HCT116 (cell line): ENCODE measurements around the gene EIPR1.

Experiments used
- CTCF ChIP-seq, 3 experiments: fragments of 200-600 bp in 1 of 3; sonication (generic) in 1 of 3; IDR thresholded peaks in 2 of 3; conservative IDR thresholded peaks in 1 of 3; 2 replicates each; pipeline ENCODE4 v1.5.1; 2012 to 2017; ENCODE audit warnings: low read depth in 2 of 3, low read length in 2 of 3, antibody characterized with exemption in 1 of 3, borderline replicate concordance in 1 of 3, control low read depth in 1 of 3, mild to moderate bottlenecking in 1 of 3, mixed read lengths in 1 of 3, mixed run types in 1 of 3, moderate library complexity in 1 of 3; ENCODE audit not compliant: insufficient read depth in 1 of 3
- EZH2 ChIP-seq: fragments of 200-600 bp; sonication (generic); IDR thresholded peaks from 2 replicates; pipeline ENCODE4 v1.6.1; 2017; ENCODE audit warnings: antibody characterized with exemption, mixed run types
- MAX ChIP-seq: IDR thresholded peaks from 2 replicates; pipeline ENCODE4 v1.6.1; 2012
- POLR2A ChIP-seq: IDR thresholded peaks from 2 replicates; pipeline ENCODE4 v1.7.0; 2011; ENCODE audit warnings: borderline replicate concordance; ENCODE audit not compliant: insufficient read depth, insufficient read length; ENCODE audit errors: extremely low read depth
- POLR2AphosphoS5 ChIP-seq: IDR thresholded peaks from 2 replicates; pipeline ENCODE4 v1.6.1; 2011; ENCODE audit warnings: mild to moderate bottlenecking, low read depth, low read length, moderate library complexity
- RAD21 ChIP-seq: IDR thresholded peaks from 2 replicates; pipeline ENCODE4 v1.6.1; 2012; ENCODE audit warnings: low read depth, mild to moderate bottlenecking
- SP1 ChIP-seq: IDR thresholded peaks from 2 replicates; pipeline ENCODE4 v1.6.1; 2012; ENCODE audit warnings: low read depth

GRCh38 chr2:3377612-3378432 is at the start of gene EIPR1:
- TF ChIP-seq EZH2 (no peak), CTCF (IDR thresholded peaks at IDR 0.05 in 2 of 3, conservative IDR thresholded peaks at IDR 0.05 in 1 of 3; ENCODE audit: borderline replicate concordance in 1 of 3, insufficient read depth in 1 of 3, low read depth in 2 of 3, low read length in 2 of 3) (no peak), SP1 (peak; percentile 94), POLR2A (peak; percentile 84), RAD21 (no peak), POLR2AphosphoS5 (peak; percentile 90), MAX (peak; percentile 82)
